GM21786 (cell line): ENCODE data around the gene BTNL9.
"Not testable (repeated sequence)": the region's sequence is repeated elsewhere in the genome, so short reads cannot be mapped to it uniquely, and the experiment has no call there.

ENCODE experiments used
- ATAC-seq: cut with Tn5 transposase; IDR thresholded peaks from one replicate; pipeline ENCODE4 v1.9.1; 2021; ENCODE audit not compliant: unreplicated experiment

BTNL9 gene

GRCh38 chr5:181042722-181043121 is 2.7 kb downstream of the BTNL9 start:
- no peak for ATAC-seq

DNA sequence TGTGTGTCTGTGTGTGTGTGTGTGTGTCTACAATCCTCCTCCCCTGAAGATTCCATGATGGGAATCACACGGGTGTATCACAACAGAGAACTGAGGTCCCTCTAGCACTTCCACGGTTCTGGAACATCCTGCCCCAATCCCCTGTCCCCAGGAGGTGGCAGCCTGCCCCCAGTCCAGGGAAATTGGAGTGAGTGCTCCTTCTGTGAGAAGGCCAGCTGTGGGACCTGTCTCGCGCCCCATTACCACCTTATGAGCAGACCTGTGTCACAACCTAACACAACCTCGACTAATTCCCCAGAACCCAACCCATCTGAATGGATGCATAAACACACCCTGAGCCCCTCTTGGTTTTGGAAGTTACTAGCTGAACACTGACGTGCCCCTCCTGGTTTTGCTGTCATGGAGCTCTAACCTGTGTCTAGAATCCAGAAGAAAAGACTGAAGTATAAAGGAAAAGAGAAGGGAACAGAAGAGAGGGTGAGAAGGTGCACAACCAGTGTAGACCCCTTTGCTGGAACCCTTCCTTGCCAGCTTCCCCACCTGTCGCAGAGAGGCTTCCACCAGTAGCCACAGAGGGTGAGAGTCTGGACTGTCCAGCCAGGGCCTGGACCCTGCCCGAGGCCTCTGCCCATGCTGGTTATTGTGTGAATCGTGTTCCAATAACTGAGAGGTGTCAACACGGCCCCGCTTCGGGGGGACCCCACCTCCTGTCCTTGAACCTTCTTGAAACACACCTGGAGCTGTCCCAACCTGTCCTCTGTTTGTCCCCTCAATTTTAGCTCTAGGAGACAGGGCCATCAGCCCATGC is 3.4 kb downstream of the BTNL9 start:
- ATAC-seq = no peak

GRCh38 chr5:181044093-181044599 is 4.1 kb downstream of the BTNL9 start:
- no peak for ATAC-seq

DNA sequence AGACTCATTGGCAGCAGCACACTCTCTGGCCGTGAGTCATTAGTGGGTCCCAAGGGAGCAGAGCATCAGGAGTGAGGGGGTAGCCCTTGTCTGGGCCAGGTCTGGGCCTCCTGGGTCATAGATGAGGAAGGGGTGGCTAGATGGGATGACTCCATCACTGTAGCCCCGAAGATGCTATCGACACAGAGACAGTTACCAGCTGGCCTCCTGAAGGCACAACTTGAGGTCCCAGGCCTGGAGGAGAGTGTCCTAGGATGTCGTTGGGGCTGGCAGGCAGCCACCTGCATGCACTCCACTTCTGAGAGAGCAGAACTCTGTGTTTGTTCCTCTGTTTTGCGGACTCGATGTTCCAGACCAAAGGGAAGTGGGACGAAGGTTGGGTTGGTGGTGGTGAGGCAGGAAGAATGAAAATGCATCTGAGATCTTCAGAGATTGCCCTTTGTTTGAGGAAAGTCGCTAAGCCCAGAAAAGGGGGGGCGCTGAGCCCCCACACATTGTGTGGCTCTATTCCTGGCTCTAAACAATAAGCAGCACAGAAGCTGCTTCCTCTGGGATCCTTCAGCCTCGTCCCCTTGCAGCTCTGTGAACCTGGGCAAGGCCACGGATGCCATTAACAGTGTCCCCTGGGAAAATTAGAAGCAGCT is 4.7 kb downstream of the BTNL9 start:
- no peak for ATAC-seq

- no peak for ATAC-seq
Observed at GRCh38 chr5:181045316-181045715, 5.2 kb downstream of the BTNL9 start.

DNA sequence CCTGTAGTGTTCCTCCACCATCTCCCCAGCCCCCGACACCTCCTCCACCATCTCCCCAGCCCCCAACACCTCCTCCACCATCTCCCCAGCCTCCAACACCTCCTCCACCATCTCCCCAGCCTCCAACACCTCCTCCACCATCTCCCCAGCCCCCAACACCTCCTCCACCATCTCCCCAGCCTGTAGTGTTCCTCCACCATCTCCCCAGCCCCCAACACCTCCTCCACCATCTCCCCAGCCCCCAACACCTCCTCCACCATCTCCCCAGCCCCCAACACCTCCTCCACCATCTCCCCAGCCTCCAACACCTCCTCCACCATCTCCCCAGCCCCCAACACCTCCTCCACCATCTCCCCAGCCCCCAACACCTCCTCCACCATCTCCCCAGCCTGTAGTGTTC is 5.8 kb downstream of the BTNL9 start:
- ATAC-seq = not testable (repeated sequence)

- ATAC-seq = no peak
Observed at GRCh38 chr5:181047288-181047687, 7.2 kb downstream of the BTNL9 start.

GRCh38 chr5:181047921-181048320 is 7.9 kb downstream of the BTNL9 start:
- ATAC-seq = no peak

- ATAC-seq = no peak
Observed at GRCh38 chr5:181050016-181050415, 9.9 kb downstream of the BTNL9 start.

DNA sequence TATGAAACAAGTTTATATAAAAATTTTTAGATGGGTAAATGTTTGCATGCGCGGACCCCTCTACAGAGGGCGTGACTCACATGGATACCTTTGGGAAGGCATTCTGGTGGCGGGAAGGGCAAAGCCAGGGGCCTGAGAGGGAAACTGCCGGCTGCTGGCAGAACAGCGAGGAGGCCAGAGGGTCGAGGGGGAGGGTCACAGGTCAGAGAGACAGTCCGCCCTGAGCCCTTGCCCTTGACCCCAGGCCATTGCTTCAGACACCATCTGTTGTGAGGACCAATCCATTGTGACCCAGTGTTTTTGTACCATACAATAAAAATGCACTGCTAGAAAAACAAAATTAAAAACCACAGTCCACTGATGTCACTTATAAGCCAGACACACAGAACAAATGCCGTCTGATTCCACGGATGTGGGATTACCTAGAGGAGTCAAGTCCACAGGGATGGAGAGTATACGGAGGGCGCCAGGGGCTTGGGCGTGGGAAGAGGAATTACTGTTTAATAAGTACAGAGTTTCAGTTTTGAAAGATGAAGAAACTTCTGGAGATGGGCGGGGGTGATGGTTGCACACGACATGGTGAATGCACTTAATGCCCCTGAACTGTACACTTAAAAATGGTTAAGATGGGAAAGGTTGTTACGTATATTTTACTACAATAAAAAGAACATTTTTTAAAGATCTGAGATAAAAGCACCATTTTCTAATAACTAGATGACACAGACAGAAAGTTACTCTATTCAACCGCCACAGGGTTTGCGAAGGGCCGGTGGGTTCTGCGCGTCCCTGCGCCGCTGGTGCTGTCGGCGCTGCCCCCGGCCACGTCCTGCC is 12.0 kb downstream of the BTNL9 start:
- no peak for ATAC-seq

DNA sequence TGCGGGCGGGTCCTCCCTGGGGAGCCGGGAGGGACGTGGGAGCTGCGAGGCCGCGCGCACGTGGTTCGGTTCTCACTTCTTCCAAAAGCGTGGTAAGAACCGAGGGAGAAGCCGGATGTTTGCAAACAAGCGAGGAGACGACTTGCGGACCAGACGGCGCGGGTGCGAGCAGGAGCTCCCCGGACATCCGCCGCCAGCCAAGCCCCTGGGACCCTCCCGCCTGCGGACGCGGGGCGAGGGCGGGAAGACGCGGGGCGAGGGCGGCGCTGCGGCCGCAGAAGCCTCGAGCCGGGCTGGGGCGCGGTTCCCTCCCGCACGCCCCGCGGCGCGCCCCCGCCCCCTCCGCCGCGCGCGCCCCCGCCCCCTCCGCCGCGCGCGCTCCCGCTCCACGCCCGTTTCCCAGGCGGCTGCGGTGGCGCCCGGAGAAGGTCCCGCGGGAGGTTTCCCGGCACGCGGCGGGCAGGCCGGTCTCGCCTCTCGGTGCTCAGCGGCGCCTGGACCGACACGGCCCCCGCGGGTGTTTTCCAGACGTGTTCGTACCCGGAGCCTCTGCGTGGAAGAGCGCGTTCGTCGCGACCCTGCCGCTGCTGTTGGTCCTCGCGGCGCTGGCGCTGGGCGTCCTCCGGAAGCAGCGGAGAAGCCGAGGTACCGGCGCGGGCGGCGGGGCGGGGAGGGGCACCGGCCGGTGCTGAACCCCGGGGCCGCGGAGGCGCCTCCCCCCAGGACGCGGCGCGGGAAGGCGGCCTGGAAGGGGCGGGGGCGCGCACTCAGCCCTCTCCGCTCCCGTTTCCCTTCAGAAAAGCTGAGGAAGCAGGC is 12.8 kb downstream of the BTNL9 start:
- ATAC-seq = no peak

DNA sequence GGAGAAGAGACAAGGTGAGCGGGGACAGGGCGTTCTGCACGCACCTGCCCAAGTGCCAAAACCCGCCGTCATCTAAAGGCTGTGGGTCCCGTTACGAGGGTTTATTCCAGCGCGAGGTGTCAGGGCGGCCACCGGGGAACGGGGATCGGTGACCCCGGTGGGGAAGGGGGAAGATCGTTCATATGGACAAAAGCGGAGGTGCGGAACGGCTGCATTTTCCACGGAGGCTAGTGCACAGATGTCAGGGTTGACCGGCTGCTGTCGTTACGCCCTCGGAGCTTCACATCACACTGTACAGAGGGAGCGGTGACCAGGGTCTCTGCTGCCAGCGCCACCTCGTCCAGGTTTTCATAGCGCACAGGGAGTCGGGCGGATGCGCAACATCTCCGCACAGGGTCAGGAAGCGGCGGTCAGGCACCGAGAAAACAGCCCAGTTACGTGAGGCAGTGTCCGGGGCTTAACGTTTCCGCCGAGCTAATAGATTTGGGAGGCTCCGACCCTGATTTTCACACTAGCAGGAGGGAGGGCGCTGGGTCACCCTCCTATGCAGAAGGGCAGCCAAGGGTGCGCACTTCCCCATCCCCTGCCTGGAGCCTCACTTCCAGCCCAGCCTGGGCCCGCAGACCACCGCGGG is 13.5 kb downstream of the BTNL9 start:
- ATAC-seq = no peak

DNA sequence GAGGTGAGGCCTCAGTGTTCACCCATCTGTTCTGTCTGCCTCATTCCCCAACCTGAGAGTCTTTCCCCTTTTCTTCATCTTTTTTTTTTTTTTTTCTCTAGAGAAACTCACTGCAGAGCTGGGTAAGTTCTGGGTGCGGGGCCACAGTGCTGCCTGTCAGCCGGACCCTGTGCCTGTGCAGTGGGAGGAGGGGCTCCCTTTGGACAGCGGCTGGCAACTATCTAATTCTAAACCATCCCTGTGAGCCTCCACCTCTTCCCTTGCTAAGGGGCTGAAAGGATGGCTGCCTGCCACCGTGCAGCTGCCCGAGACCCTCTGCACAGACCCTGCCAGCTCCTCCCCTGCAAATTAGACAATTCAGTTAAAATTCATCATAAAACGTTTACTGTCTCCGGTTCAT is 14.1 kb downstream of the BTNL9 start:
- ATAC-seq = no peak

DNA sequence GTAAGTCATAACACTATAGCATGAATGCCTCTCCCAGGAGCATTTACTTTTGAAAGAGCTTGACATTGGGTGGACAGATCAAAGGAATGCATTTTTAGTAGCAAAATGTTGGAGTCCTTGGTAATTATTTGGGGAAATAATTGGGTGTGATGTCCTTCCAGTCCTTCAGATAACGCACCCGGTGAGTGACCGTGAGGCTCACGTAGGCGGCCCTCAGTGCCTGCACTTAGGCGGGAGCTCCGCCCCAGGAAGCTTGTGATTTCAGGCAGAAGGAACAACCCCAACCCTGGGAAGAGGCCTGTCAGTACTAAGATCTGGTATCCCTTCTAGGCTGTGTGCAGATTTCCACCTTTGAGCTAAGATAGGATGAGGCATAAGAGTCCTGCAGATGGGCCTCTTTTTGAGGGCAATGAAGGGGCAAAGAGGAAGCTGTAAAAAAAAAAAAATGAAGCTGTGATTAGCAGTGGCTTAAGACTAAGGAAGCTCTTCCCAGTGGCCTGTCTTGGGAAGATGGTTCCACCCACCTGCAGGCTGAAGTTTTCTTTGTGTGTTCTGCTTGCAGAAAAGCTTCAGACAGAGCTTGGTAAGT is 14.9 kb downstream of the BTNL9 start:
- ATAC-seq = no peak

DNA sequence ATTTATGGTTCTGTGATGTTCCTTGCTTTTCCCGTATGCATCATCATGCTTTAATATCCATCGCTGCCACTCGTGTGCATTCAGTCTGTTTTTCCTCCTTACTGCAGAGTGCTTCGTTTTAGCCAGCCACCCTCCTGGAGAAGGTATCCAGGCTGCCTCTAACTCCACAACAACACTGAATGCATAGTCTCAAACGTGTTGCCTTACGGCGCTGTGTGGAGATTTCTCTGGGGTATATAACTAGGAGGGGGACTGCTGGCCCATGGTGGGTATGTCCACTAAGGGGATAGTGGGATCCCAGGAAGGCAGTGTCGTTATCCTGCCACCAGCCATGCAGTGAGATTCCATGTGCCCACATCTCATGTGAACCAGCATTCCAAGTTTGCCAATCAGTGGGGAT is 16.4 kb downstream of the BTNL9 start:
- no peak for ATAC-seq

GRCh38 chr5:181058321-181058720 is 18.3 kb downstream of the BTNL9 start:
- ATAC-seq = no peak

- no peak for ATAC-seq
Observed at GRCh38 chr5:181058786-181059296, 18.8 kb downstream of the BTNL9 start.

DNA sequence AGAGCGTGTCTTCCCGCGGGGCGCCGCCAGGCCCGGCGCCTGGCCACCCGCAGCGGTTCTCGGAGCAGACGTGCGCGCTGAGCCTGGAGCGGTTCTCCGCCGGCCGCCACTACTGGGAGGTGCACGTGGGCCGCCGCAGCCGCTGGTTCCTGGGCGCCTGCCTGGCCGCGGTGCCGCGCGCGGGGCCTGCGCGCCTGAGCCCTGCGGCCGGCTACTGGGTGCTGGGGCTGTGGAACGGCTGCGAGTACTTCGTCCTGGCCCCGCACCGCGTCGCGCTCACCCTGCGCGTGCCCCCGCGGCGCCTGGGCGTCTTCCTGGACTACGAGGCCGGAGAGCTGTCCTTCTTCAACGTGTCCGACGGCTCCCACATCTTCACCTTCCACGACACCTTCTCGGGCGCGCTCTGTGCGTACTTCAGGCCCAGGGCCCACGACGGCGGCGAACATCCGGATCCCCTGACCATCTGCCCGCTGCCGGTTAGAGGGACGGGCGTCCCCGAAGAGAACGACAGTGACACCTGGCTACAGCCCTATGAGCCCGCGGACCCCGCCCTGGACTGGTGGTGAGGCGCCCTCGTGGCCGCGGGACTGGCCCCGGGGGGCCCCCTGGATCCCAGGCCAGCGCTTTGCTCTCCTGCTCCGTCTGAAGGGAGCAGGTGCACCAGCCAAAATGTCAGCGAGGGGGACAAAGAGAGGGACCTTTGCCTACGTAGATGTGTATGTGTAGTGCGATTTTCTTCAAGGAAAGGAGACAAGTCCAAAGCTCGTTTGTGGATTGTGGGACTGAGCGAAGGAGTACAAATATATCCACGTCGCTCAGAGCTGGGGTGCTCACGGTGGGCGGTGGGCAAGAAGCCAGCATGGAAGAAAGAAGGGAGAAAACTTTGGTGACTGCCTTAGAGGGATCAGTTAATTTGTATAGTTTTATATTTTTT is 19.5 kb downstream of the BTNL9 start:
- no peak for ATAC-seq

DNA sequence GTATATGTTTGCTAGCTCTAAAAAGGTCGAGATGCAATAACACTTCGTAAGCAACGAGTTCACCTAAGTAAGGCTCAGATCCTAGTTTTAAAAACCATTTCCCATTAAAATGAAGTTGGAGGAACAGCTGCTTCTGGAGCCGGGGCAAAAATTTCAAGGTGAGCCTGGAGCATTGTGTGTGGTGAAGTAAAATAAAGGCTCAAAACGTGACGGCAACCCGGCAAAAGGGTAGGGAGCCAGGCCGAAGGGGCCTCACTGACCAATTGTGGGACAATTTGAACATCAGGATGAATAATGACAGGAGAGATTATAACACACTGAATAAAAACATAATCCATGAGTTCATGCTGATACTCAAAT is 20.1 kb downstream of the BTNL9 start:
- no peak for ATAC-seq
